GM12878 (cell line): ENCODE data around the gene KPNA4. TPM values are rescaled to one million over a fixed set of nuclear protein-coding genes. Genes with fewer than 3 reads are reported as not detected.
A peak's percentile ranks its signal among the peaks of the same experiment; 100 is the strongest.

Experiments used
- ATAC-seq: fragments of 200-7000 bp; cut with Tn5 transposase; 3 replicates; pipeline ENCODE4 v1.9.1; 2020; ENCODE audit warnings: mild to moderate bottlenecking, moderate library complexity
- BruUV-seq: library from RNA; stranded (reverse); fragments of 400-500 nt; replicated peaks from 2 replicates; lab custom pipeline; 2021; lab: Mats Ljungman, UMichigan
- CTCF ChIA-PET: fragments of 300-600 bp; sonication (Branson Sonifier 250); formaldehyde crosslinking; extraction: SDS; loops from one replicate; lab custom pipeline; 2021; ENCODE audit warnings: inconsistent platforms; lab: Yijun Ruan, JAX
- POLR2A ChIA-PET: fragments of 350-600 bp; formaldehyde crosslinking; extraction: SDS; loops from one replicate; lab custom pipeline; 2021; ENCODE audit warnings: inconsistent platforms; lab: Charles Lee
- RAD21 ChIA-PET: fragments of 300-600 bp; sonication (Branson Sonifier 250); formaldehyde crosslinking; loops from one replicate; lab custom pipeline; 2023; ENCODE audit warnings: antibody characterized with exemption; ENCODE audit not compliant: unreplicated experiment; lab: Charles Lee
- SMC1A ChIA-PET: fragments of 300-600 bp; sonication (Branson Sonifier 250); formaldehyde crosslinking; loops from one replicate; lab custom pipeline; 2023; ENCODE audit not compliant: unreplicated experiment, uncharacterized antibody; lab: Charles Lee
- DNase-seq: peaks from one replicate; pipeline ENCODE4 v3.0.0-alpha.2; 2011; ENCODE audit warnings: low read depth, low spot score
- FAIRE-seq: peaks from 3 replicates; lab custom pipeline; 2011; peaks lifted over from hg19 to GRCh38; lab: Jason Lieb, UNC
- H2AFZ ChIP-seq: 2 replicates; pipeline ENCODE4 v1.6.0; 2011; ENCODE audit warnings: low read depth, low read length, control low read depth; ENCODE audit not compliant: control insufficient read depth
- H3K27ac ChIP-seq: 2 replicates; pipeline ENCODE4 v1.5.1; 2011; ENCODE audit warnings: control low read depth; ENCODE audit not compliant: control insufficient read depth, insufficient read depth
- H3K27me3 ChIP-seq, 2 experiments: replicated peaks in 1 of 2; 2 replicates each; pipeline versions ENCODE4 v1.6.0 to v1.6.1; 2011; ENCODE audit warnings: low read length in 1 of 2; ENCODE audit not compliant: control insufficient read depth in 2 of 2, insufficient read depth in 2 of 2
- H3K36me3 ChIP-seq, 2 experiments: 2 replicates each; pipeline ENCODE4 v1.5.1; 2011; ENCODE audit warnings: low read length in 1 of 2; ENCODE audit not compliant: control insufficient read depth in 2 of 2, insufficient read depth in 2 of 2
- H3K4me1 ChIP-seq: 2 replicates; pipeline ENCODE4 v1.6.1; 2011; ENCODE audit warnings: mild to moderate bottlenecking, low read length, moderate library complexity, mixed read lengths; ENCODE audit not compliant: control insufficient read depth, insufficient read depth
- H3K4me2 ChIP-seq: 2 replicates; pipeline ENCODE4 v1.6.0; 2011; ENCODE audit warnings: control low read depth; ENCODE audit not compliant: control insufficient read depth, insufficient read depth
- H3K4me3 ChIP-seq: fragments of 200-600 bp; sonication (generic); 2 replicates; pipeline ENCODE4 v1.5.1; 2016
- H3K79me2 ChIP-seq: 2 replicates; pipeline ENCODE4 v1.6.0; 2011; ENCODE audit warnings: low read length; ENCODE audit not compliant: control insufficient read depth, insufficient read depth
- H3K9ac ChIP-seq: 2 replicates; pipeline ENCODE4 v1.8.0; 2011; ENCODE audit warnings: low read length, control low read depth, mixed read lengths; ENCODE audit not compliant: control insufficient read depth, insufficient read depth
- H3K9me3 ChIP-seq: replicated peaks from 3 replicates; pipeline ENCODE4 v1.5.1; 2011; ENCODE audit warnings: mild to moderate bottlenecking, low read length; ENCODE audit not compliant: control insufficient read depth, insufficient read depth
- H4K20me1 ChIP-seq: 2 replicates; pipeline ENCODE4 v1.6.0; 2011; ENCODE audit not compliant: control insufficient read depth, insufficient read depth
- BHLHE40 ChIP-seq, 2 experiments: fragments of 450-650 bp in 1 of 2; IDR thresholded peaks; 2 replicates each; pipeline ENCODE4 v1.6.1; 2011 to 2017; ENCODE audit warnings: low read depth in 2 of 2, borderline replicate concordance in 1 of 2, improper control_type of control experiment in 1 of 2, low read length in 1 of 2, mild to moderate bottlenecking in 1 of 2
- HCFC1 ChIP-seq: fragments of 150-350 bp; IDR thresholded peaks from 2 replicates; pipeline ENCODE4 v1.6.1; 2014; ENCODE audit warnings: low read length
- MLLT1 ChIP-seq: fragments of 450-650 bp; IDR thresholded peaks from 2 replicates; pipeline ENCODE4 v1.6.1; 2016; ENCODE audit warnings: mild to moderate bottlenecking
- RELA ChIP-seq: fragments of 450-650 bp; IDR thresholded peaks from 2 replicates; pipeline ENCODE4 v1.8.0; 2014; ENCODE audit warnings: borderline replicate concordance; ENCODE audit not compliant: partially characterized antibody
- SREBF1 ChIP-seq: IDR thresholded peaks from 2 replicates; pipeline ENCODE4 v1.6.1; 2012; ENCODE audit warnings: mild to moderate bottlenecking, low read length
- USF1 ChIP-seq: IDR thresholded peaks from 2 replicates; pipeline ENCODE4 v1.6.1; 2011; ENCODE audit warnings: borderline replicate concordance, low read depth, mild to moderate bottlenecking, moderate library complexity, mixed read lengths, low read length; ENCODE audit not compliant: insufficient read depth; ENCODE audit errors: extremely low read length
- ZBTB33 ChIP-seq: fragments of 450-650 bp; IDR thresholded peaks from 2 replicates; pipeline ENCODE4 v1.6.1; 2017; ENCODE audit warnings: mild to moderate bottlenecking
- WGBS: methylation state at CpG from one replicate; pipeline ENCODE4 v1.1.6; 2016; ENCODE audit warnings: low lambda C conversion rate; ENCODE audit not compliant: insufficient replicate concordance, insufficient coverage; ENCODE audit errors: missing lambda C conversion rate; 5-methylcytosine and 5-hydroxymethylcytosine counted together
- in situ Hi-C: fragments of 300-500 bp; cut with MboI; formaldehyde crosslinking; loops from 9 replicates; pipeline ENCODE4 v1.14.3; 2018; ENCODE audit warnings: mixed read lengths
- intact Hi-C: fragments of 100-400 bp; cut with micrococcal nuclease; formaldehyde crosslinking; loops from one replicate; pipeline ENCODE4 v1.14.2; 2022; ENCODE audit not compliant: unreplicated experiment
- polyA plus RNA-seq, 11 experiments: library from polyadenylated mRNA; depleted of rRNA in 4 of 11; unstranded in 6 of 11; stranded (reverse) in 5 of 11; fragments of >200 nt; fragmentation: Nextera tagmentation in 4 of 11; fragmentation: Illumina TruSeq in 1 of 11; extraction: Ambion mirVana in 4 of 11; extraction: Trizol in 1 of 11; gene quantifications; 1 replicate in 1 of 11; 2 replicates in 10 of 11; pipeline versions ENCODE4 v1.2.1 to v1.2.3, GENCODE V29; 2011 to 2016; ENCODE audit warnings: inconsistent platforms in 2 of 11, missing spikeins in 2 of 11, low read depth in 1 of 11
- total RNA-seq, 4 experiments: library from RNA; depleted of rRNA in 3 of 4; stranded (reverse); fragments of >200 nt in 3 of 4; fragmentation: Illumina TruSeq in 1 of 4; extraction: Trizol in 1 of 4; gene quantifications; 2 replicates each; pipeline versions ENCODE4 v1.2.1 to v1.2.3, GENCODE V29; 2013 to 2021

KPNA4 gene
- total and polyA plus RNA-seq, 10 of the 15 experiments (the other 5 are each of a cell fraction or from before 2014, with no cell fraction given) = 9.9 to 40.6 (median 18.1) TPM

GRCh38 chr3:160447544-160447943 lies 117.8 kb downstream of the KPNA4 start (continued):
- TF ChIP-seq HCFC1 (no peak), RELA (no peak), SREBF1 (no peak), BHLHE40 (IDR thresholded peaks at IDR 0.05; ENCODE audit: borderline replicate concordance in 1 of 2, low read depth in 2 of 2, low read length in 1 of 2) (no peak)

- Histone ChIP-seq H3K4me1 (peaks cover 9% of the 10 kb centered on the region), H3K4me2 (peak overlapping the region; percentile 93; the same call in 1 of the 2 replicates), H3K4me3 (peak overlapping the region; percentile 57), H3K9ac (no peak overlapping the region), H4K20me1 (no peaks in the 10 kb centered on the region), H3K27me3 (no peaks in the 10 kb centered on the region), H3K36me3 (peaks cover 0 to 17% of the 10 kb centered on the region in 2 experiments; a peak in 1 of 4 replicates), H3K9me3 (peaks cover 5% of the 10 kb centered on the region; the same call in 2 of the 3 replicates), H2AFZ (no peak overlapping the region), H3K27ac (no peak overlapping the region), H3K79me2 (peaks cover 82% of the 10 kb centered on the region)
- ATAC-seq (no peak), DNase-seq (no peak), FAIRE-seq (no peak)
- intact Hi-C loops = loop anchor here (5.0 kb wide), 1 partner anchor 226 kb away; no protein-coding TSS in a partner anchor
- ChIA-PET SMC1A (interaction anchor here (7.7 kb wide), 1 partner anchor 35 kb away, joined by 73 read pairs; no protein-coding TSS in a partner anchor), CTCF (interaction anchor here (0.5 to 1.9 kb wide), 2 partner anchors 10 to 66 kb away, joined by 4 read pairs; no protein-coding TSS in a partner anchor), POLR2A (no interaction called here), RAD21 (no interaction called here)
- TF ChIP-seq USF1 = no peak
- peak; percentile 90 for TF ChIP-seq MLLT1
- peak; percentile 92 for TF ChIP-seq ZBTB33
- BruUV-seq = no TSS peak
- in situ Hi-C loops = no loop called here
- 98% methylated on average over 13 of the region's 13 CpGs for WGBS
Observed at GRCh38 chr3:160446522-160447056, 118.8 kb downstream of the KPNA4 start.
